Hepatocyte (in vitro differentiated cells): ENCODE data around the gene TSPEAR. TPM values are rescaled to one million over a fixed set of nuclear protein-coding genes. Genes with fewer than 3 reads are reported as not detected.

Source experiments
- DNase-seq: peaks from one replicate; pipeline ENCODE4 v3.0.0-alpha.2; 2016; ENCODE audit warnings: low spot score
- H2AFZ ChIP-seq: fragments of 200-600 bp; sonication (generic); 2 replicates; pipeline ENCODE4 v1.6.0; 2016; ENCODE audit warnings: antibody characterized with exemption, mild to moderate bottlenecking
- H3K27ac ChIP-seq: fragments of 200-600 bp; sonication (generic); 2 replicates; pipeline ENCODE4 v1.5.1; 2016; ENCODE audit warnings: mild to moderate bottlenecking
- H3K27me3 ChIP-seq: fragments of 200-600 bp; sonication (generic); 2 replicates; pipeline ENCODE4 v1.6.1; 2016
- H3K36me3 ChIP-seq: fragments of 200-600 bp; sonication (generic); replicated peaks from 2 replicates; pipeline ENCODE4 v1.5.1; 2016; ENCODE audit warnings: low read depth; ENCODE audit not compliant: insufficient read depth
- H3K4me1 ChIP-seq: fragments of 200-600 bp; sonication (generic); 2 replicates; pipeline ENCODE4 v1.5.1; 2016; ENCODE audit warnings: mild to moderate bottlenecking, moderate library complexity; ENCODE audit not compliant: insufficient read depth
- H3K4me2 ChIP-seq: fragments of 200-600 bp; sonication (generic); 2 replicates; pipeline ENCODE4 v1.6.0; 2016
- H3K4me3 ChIP-seq: fragments of 200-600 bp; sonication (generic); 2 replicates; pipeline ENCODE4 v1.5.1; 2016; ENCODE audit warnings: mild to moderate bottlenecking
- H3K79me2 ChIP-seq: fragments of 200-600 bp; sonication (generic); 2 replicates; pipeline ENCODE4 v1.6.0; 2017; ENCODE audit warnings: mild to moderate bottlenecking
- H3K9me2 ChIP-seq: fragments of 200-600 bp; sonication (generic); replicated peaks from 2 replicates; pipeline ENCODE4 v1.6.0; 2017; ENCODE audit warnings: mild to moderate bottlenecking; ENCODE audit not compliant: insufficient read depth
- H3K9me3 ChIP-seq: fragments of 200-600 bp; sonication (generic); 2 replicates; pipeline ENCODE4 v1.5.1; 2016; ENCODE audit warnings: low read depth, mild to moderate bottlenecking
- H4K20me1 ChIP-seq: fragments of 200-600 bp; sonication (generic); 2 replicates; pipeline ENCODE4 v1.6.0; 2016; ENCODE audit warnings: mild to moderate bottlenecking; ENCODE audit not compliant: insufficient read depth, poor library complexity, severe bottlenecking
- CTCF ChIP-seq: fragments of 200-600 bp; sonication (generic); IDR thresholded peaks from 2 replicates; pipeline ENCODE4 v1.5.1; 2016; ENCODE audit warnings: antibody characterized with exemption, mild to moderate bottlenecking; ENCODE audit not compliant: poor library complexity
- EZH2 ChIP-seq: fragments of 200-600 bp; sonication (generic); IDR thresholded peaks from 2 replicates; pipeline ENCODE4 v1.6.1; 2016; ENCODE audit warnings: antibody characterized with exemption, mild to moderate bottlenecking, borderline replicate concordance
- EZH2phosphoT487 ChIP-seq: fragments of 200-600 bp; sonication (generic); IDR thresholded peaks from one replicate; pipeline ENCODE4 v1.6.1; 2018; ENCODE audit warnings: antibody characterized with exemption, mild to moderate bottlenecking, low read depth, moderate library complexity; ENCODE audit not compliant: unreplicated experiment, severe bottlenecking
- WGBS: methylation state at CpG from one replicate; pipeline ENCODE4 v1.1.6; 2016; ENCODE audit warnings: low lambda C conversion rate; ENCODE audit errors: missing lambda C conversion rate; 5-methylcytosine and 5-hydroxymethylcytosine counted together
- polyA plus RNA-seq: library from polyadenylated mRNA; unstranded; fragments of >200 nt; fragmentation: Nextera tagmentation; extraction: Ambion mirVana; gene quantifications from 2 replicates; pipeline ENCODE4 v1.2.1, GENCODE V29; 2016
- total RNA-seq: library from RNA; depleted of rRNA; stranded (reverse); fragments of >200 nt; gene quantifications from 2 replicates; pipeline ENCODE4 v1.2.3, GENCODE V29; 2014

Gene TSPEAR
- total and polyA plus RNA-seq, 2 experiments from 2014 or later: 0.35 TPM; not detected in 1

DNA sequence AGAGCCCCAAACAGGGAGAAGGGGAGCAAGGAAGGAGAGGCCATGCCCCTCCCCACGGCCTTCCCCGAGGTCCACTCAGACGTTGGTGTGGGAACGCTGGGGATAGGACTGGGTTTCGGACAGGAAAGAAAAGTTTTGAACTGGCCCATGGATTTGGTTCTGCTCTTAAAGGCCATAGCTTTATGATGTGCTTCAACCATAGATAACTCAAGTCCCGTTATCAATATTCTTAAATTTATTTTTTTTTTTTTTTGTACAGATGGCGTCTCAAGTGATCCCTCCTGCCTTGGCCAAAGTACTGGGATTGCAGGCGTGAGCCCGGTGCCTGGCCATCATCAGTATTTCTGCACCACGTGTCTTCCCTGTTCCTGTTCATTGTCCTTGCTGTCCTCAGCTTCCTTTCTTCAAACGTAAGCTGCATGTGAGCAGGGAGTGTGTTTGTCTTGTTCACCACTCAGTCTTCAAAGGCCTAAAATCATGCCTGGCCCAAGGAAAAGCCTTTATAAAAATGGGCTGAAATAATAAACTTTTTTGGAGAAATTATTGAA lies 170.6 kb downstream of the TSPEAR start:
- H3K27me3 ChIP-seq: no peaks in the 10 kb centered on the region
- no peaks in the 10 kb centered on the region for H3K36me3 ChIP-seq
- H3K9me2 ChIP-seq: no peaks in the 10 kb centered on the region
- H3K4me1 ChIP-seq: no peaks in the 10 kb centered on the region
- H3K4me3 ChIP-seq: no peak overlapping the region
- TF ChIP-seq EZH2phosphoT487 (no peak), CTCF (no peak), EZH2 (no peak)
- H3K9me3 ChIP-seq: peaks cover 16% of the 10 kb centered on the region
- no peak overlapping the region for H3K27ac ChIP-seq
- H3K4me2 ChIP-seq: no peak overlapping the region
- no peak overlapping the region for H2AFZ ChIP-seq
- H4K20me1 ChIP-seq: no peaks in the 10 kb centered on the region
- WGBS: 82% methylated on average over 11 of the region's 11 CpGs
- no peaks in the 10 kb centered on the region for H3K79me2 ChIP-seq
- DNase-seq: no peak

- no peak within 1 kb of the TSS for H3K27ac ChIP-seq
- H4K20me1 ChIP-seq: no peaks in the 10 kb centered on the region
- no peak for DNase-seq
- H3K9me2 ChIP-seq: no peaks in the 10 kb centered on the region
- no peak within 1 kb of the TSS for H3K4me3 ChIP-seq
- no peaks in the 10 kb centered on the region for H3K27me3 ChIP-seq
- H2AFZ ChIP-seq: no peak within 1 kb of the TSS
- no peak within 1 kb of the TSS for H3K4me2 ChIP-seq
- TF ChIP-seq EZH2phosphoT487: no peak
- TF ChIP-seq EZH2: no peak
- TF ChIP-seq CTCF: no peak
- no peaks in the 10 kb centered on the region for H3K79me2 ChIP-seq
- no peaks in the 10 kb centered on the region for H3K4me1 ChIP-seq
- H3K36me3 ChIP-seq: no peaks in the 10 kb centered on the region
- 84% methylated on average over 21 of the region's 21 CpGs for WGBS
- peaks cover 10% of the 10 kb centered on the region for H3K9me3 ChIP-seq
These were observed 171.2 kb downstream of the TSPEAR start, which contains the start of gene KRTAP10-1 for GRCh38 chr21:44539991-44540666. Gene KRTAP10-1, minus strand, starts transcription at chr21:44540195. Its CDS starts 45 bp downstream, at chr21:44540150.

- H3K4me2 ChIP-seq: no peak overlapping the region
- no peaks in the 10 kb centered on the region for H4K20me1 ChIP-seq
- H3K9me2 ChIP-seq: no peaks in the 10 kb centered on the region
- H3K4me3 ChIP-seq: no peak overlapping the region
- no peaks in the 10 kb centered on the region for H3K79me2 ChIP-seq
- no peaks in the 10 kb centered on the region for H3K4me1 ChIP-seq
- H3K9me3 ChIP-seq: peaks cover 10% of the 10 kb centered on the region
- DNase-seq: no peak
- WGBS: 76% methylated on average over 14 of the region's 14 CpGs
- H3K27ac ChIP-seq: no peak overlapping the region
- no peaks in the 10 kb centered on the region for H3K36me3 ChIP-seq
- TF ChIP-seq CTCF (no peak), EZH2 (no peak), EZH2phosphoT487 (no peak)
- H2AFZ ChIP-seq: no peak overlapping the region
- no peaks in the 10 kb centered on the region for H3K27me3 ChIP-seq
These were observed 172.3 kb downstream of the TSPEAR start for GRCh38 chr21:44539046-44539445.
